ENCODE measurements around the gene HEXIM1. TPM values are rescaled to one million over a fixed set of nuclear protein-coding genes. Genes with fewer than 3 reads are reported as not detected.
A peak's percentile ranks its signal among the peaks of the same experiment; 100 is the strongest.

Gene HEXIM1
- total RNA-seq, 1 experiment from 2014 or later, result 78.0 TPM

GRCh38 chr17:45107293-45108010, 40.8 kb upstream of the HEXIM1 start:
- H3K36me3 ChIP-seq (ENCODE audit: control insufficient read depth, insufficient read depth, low read length), result peaks cover 3% of the 10 kb centered on the region

GRCh38 chr17:45108051-45108450, 40.2 kb upstream of the HEXIM1 start:
- no TSS peak for BruUV-seq (replicated peaks)
- intact Hi-C loops (cut with micrococcal nuclease; ENCODE audit: unreplicated experiment), result no loop called here
- Mint-ChIP-seq H3K27me3 (ENCODE audit: insufficient read depth, unreplicated experiment) (no peaks in the 10 kb centered on the region), H3K27ac (ENCODE audit: unreplicated experiment) (peak overlapping the region; percentile 16), H3K36me3 (ENCODE audit: insufficient read depth, unreplicated experiment) (peaks cover 90% of the 10 kb centered on the region), H3K4me3 (ENCODE audit: unreplicated experiment) (no peak overlapping the region), H3K9me3 (ENCODE audit: unreplicated experiment) (no peaks in the 10 kb centered on the region), H3K4me1 (ENCODE audit: low read depth, unreplicated experiment) (no peaks in the 10 kb centered on the region)
- Histone ChIP-seq H3K27me3 (replicated peaks; ENCODE audit: control insufficient read depth, insufficient read depth, low read length) (no peaks in the 10 kb centered on the region), H3K4me1 (no peaks in the 10 kb centered on the region), H3K36me3 (ENCODE audit: control insufficient read depth, insufficient read depth, low read length) (peaks cover 3% of the 10 kb centered on the region), H3K9me3 (no peaks in the 10 kb centered on the region), H3K4me3 (ENCODE audit: low read depth, low read length) (no peak overlapping the region)
- POLR2A ChIA-PET, result no interaction called here
- no peak for DNase-seq
- no peak for TF ChIP-seq CTCF (IDR thresholded peaks at IDR 0.05; ENCODE audit: insufficient read depth in 1 of 2, low read depth in 1 of 2, low read length in 1 of 2, severe bottlenecking in 1 of 2, unreplicated experiment in 1 of 2)
- CTCF ChIA-PET, result interaction anchor here (0.7 to 2.9 kb wide), 4 partner anchors 9 to 188 kb away, joined by 3 to 23 read pairs (median 6); partner anchors contain the start of gene ACBD4

More at GRCh38 chr17:45107293-45108010, 40.8 kb upstream of the HEXIM1 start:
- H3K27ac Mint-ChIP-seq (ENCODE audit: unreplicated experiment), result no peak overlapping the region
- CTCF ChIA-PET, result interaction anchor here (2.7 to 2.9 kb wide), 2 partner anchors 8 to 28 kb away, joined by 8 to 23 read pairs; partner anchors contain the start of gene ACBD4
- no peak overlapping the region for H3K4me3 ChIP-seq (ENCODE audit: low read depth, low read length)
- H3K27me3 Mint-ChIP-seq (ENCODE audit: insufficient read depth, unreplicated experiment), result no peaks in the 10 kb centered on the region
- no TSS peak for BruUV-seq (replicated peaks)
- no peaks in the 10 kb centered on the region for H3K9me3 Mint-ChIP-seq (ENCODE audit: unreplicated experiment)
- no peaks in the 10 kb centered on the region for H3K4me1 ChIP-seq
- peaks cover 93% of the 10 kb centered on the region for H3K36me3 Mint-ChIP-seq (ENCODE audit: insufficient read depth, unreplicated experiment)
- no peak overlapping the region for H3K4me3 Mint-ChIP-seq (ENCODE audit: unreplicated experiment)
- POLR2A ChIA-PET, result no interaction called here
- H3K9me3 ChIP-seq, result no peaks in the 10 kb centered on the region
- H3K4me1 Mint-ChIP-seq (ENCODE audit: low read depth, unreplicated experiment), result no peaks in the 10 kb centered on the region
- no peaks in the 10 kb centered on the region for H3K27me3 ChIP-seq (replicated peaks; ENCODE audit: control insufficient read depth, insufficient read depth, low read length)
- no peak for DNase-seq
- intact Hi-C loops (cut with micrococcal nuclease; ENCODE audit: unreplicated experiment), result no loop called here
- TF ChIP-seq CTCF (IDR thresholded peaks at IDR 0.05; ENCODE audit: insufficient read depth in 1 of 2, low read depth in 1 of 2, low read length in 1 of 2, severe bottlenecking in 1 of 2, unreplicated experiment in 1 of 2), result no peak

DNA sequence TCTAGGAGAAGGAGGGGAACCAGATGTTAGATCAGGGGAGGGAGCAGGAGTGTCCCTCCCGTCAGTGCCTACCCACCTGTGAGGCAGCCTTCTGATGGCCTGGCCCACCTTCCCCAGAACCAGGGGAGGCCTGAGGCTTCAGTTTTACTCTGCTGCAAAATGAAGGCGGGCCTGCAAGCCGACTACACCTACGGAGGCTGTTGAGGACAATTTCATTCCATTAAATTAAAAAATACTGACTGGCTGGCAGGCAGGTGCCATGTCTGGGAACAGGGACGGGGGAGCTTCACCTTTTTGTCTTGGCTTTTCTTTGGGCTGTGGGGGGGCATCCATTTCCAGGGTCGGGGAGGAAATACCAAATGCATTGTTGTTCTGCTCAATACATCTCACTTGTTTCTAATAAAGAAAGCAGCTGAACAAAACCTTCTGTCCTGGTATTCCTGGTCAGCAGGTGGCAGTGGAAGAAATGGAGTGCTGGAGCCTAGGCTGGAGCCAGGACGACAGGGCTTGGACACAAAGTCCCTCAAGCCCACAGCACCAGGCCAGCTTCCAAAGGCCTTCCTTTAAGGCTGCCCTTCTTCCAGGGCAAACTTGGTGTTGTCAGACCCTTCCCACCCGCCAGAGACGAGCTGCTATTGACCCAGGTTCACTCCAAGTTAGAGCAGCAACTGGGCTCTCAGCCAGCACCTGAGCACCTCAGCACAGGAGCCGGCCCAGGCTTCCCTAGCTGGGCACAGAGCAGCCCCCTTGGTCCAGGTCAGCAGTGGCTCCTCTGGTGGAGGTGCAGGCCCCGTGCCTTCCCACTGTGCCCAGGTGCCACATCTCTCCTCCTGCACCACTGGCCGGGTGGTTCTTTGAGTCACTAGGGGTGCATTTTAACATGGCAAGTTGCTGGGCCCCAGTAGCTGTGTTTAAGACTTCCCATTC, 39.4 kb upstream of the HEXIM1 start:
- POLR2A ChIA-PET, result no interaction called here

More for the DNA sequence above, 39.4 kb upstream of the HEXIM1 start:
- H3K27me3 Mint-ChIP-seq (ENCODE audit: insufficient read depth, unreplicated experiment), result no peaks in the 10 kb centered on the region
- no peak overlapping the region for H3K4me3 ChIP-seq (ENCODE audit: low read depth, low read length)
- H3K4me1 Mint-ChIP-seq (ENCODE audit: low read depth, unreplicated experiment), result no peaks in the 10 kb centered on the region
- H3K4me1 ChIP-seq, result no peaks in the 10 kb centered on the region
- H3K27ac Mint-ChIP-seq (ENCODE audit: unreplicated experiment), result peak overlapping the region; percentile 16
- no peaks in the 10 kb centered on the region for H3K27me3 ChIP-seq (replicated peaks; ENCODE audit: control insufficient read depth, insufficient read depth, low read length)
- intact Hi-C loops (cut with micrococcal nuclease; ENCODE audit: unreplicated experiment), result loop anchor here (1.0 kb wide), 1 partner anchor 24 kb away; no protein-coding TSS in a partner anchor
- H3K36me3 Mint-ChIP-seq (ENCODE audit: insufficient read depth, unreplicated experiment), result peaks cover 90% of the 10 kb centered on the region
- H3K9me3 Mint-ChIP-seq (ENCODE audit: unreplicated experiment), result no peaks in the 10 kb centered on the region
- no peak overlapping the region for H3K4me3 Mint-ChIP-seq (ENCODE audit: unreplicated experiment)
- H3K9me3 ChIP-seq, result no peaks in the 10 kb centered on the region
- peaks cover 1% of the 10 kb centered on the region; the same call in 1 of the 2 replicates for H3K36me3 ChIP-seq (ENCODE audit: control insufficient read depth, insufficient read depth, low read length)
- peak in 1 of 2 experiments; percentile 37 for DNase-seq
- BruUV-seq (replicated peaks), result no TSS peak
- TF ChIP-seq CTCF (IDR thresholded peaks at IDR 0.05; ENCODE audit: insufficient read depth in 1 of 2, low read depth in 1 of 2, low read length in 1 of 2, severe bottlenecking in 1 of 2, unreplicated experiment in 1 of 2), result no peak
- CTCF ChIA-PET, result interaction anchor here (0.6 to 2.9 kb wide), 5 partner anchors 10 to 188 kb away, joined by 3 to 23 read pairs (median 5); partner anchors contain the start of gene ACBD4

Data from Caco-2 (cell line).